H1 (cell line): ENCODE measurements around the gene TXNDC11.

ENCODE experiments used
- CTCF ChIP-seq, 3 experiments: IDR thresholded peaks; 1 replicate in 2 of 3; 2 replicates in 1 of 3; pipeline versions ENCODE4 v1.5.1 to v1.6.1; 2011; ENCODE audit warnings: low read length in 3 of 3, mild to moderate bottlenecking in 3 of 3, inconsistent platforms in 2 of 3, low read depth in 1 of 3, moderate library complexity in 1 of 3; ENCODE audit not compliant: insufficient read depth in 1 of 3; ENCODE audit errors: control extremely low read depth in 1 of 3
- EZH2 ChIP-seq: fragments of 200-600 bp; sonication (generic); IDR thresholded peaks from 2 replicates; pipeline ENCODE4 v1.7.1; 2012; ENCODE audit warnings: low read depth, mild to moderate bottlenecking, moderate library complexity, low read length, inconsistent platforms; ENCODE audit not compliant: severe bottlenecking
- POLR2A ChIP-seq, 2 experiments: IDR thresholded peaks; 1 replicate in 1 of 2; 2 replicates in 1 of 2; pipeline ENCODE4 v1.6.1; 2011; ENCODE audit warnings: low read depth in 2 of 2, low read length in 2 of 2, mild to moderate bottlenecking in 2 of 2; ENCODE audit errors: control extremely low read depth in 1 of 2
- RBBP5 ChIP-seq: IDR thresholded peaks from 2 replicates; pipeline ENCODE4 v1.7.1; 2012; ENCODE audit warnings: low read depth, mild to moderate bottlenecking, inconsistent platforms, low read length, moderate library complexity, borderline replicate concordance
- SIN3A ChIP-seq, 2 experiments: IDR thresholded peaks in 1 of 2; conservative IDR thresholded peaks in 1 of 2; 2 replicates each; pipeline ENCODE4 v1.6.1; 2011 to 2012; ENCODE audit warnings: low read length in 2 of 2, improper control_type of control experiment in 1 of 2, low read depth in 1 of 2, mild to moderate bottlenecking in 1 of 2

GRCh38 chr16:11665071-11665491, 77.6 kb downstream of the TXNDC11 start:
- no peak for TF ChIP-seq RBBP5
- TF ChIP-seq CTCF (IDR thresholded peaks at IDR 0.05; ENCODE audit: control extremely low read depth in 1 of 3, insufficient read depth in 1 of 3, low read depth in 1 of 3, low read length in 3 of 3) = no peak
- TF ChIP-seq EZH2 = no peak
- TF ChIP-seq POLR2A (IDR thresholded peaks at IDR 0.05; ENCODE audit: control extremely low read depth in 1 of 2, low read depth in 2 of 2, low read length in 2 of 2) = no peak
- TF ChIP-seq SIN3A (conservative IDR thresholded peaks at IDR 0.05 in 1 of 2, IDR thresholded peaks at IDR 0.05 in 1 of 2; ENCODE audit: low read depth in 1 of 2, low read length in 2 of 2) = no peak
